Activated gamma-delta T cell (primary cell): ENCODE results near the gene CDC42BPG.
"Not testable (repeated sequence)": the region's sequence is repeated elsewhere in the genome, so short reads cannot be mapped to it uniquely, and the experiment has no call there.

Experiments
- DNase-seq: peaks from one replicate; lab custom pipeline; 2025; lab: John Stamatoyannopoulos, UW

Gene CDC42BPG

GRCh38 chr11:64834723-64835615 lies 9.5 kb downstream of the CDC42BPG start:
- DNase-seq = no peak

- no peak for DNase-seq
Measured at GRCh38 chr11:64834031-64834722, 10.3 kb downstream of the CDC42BPG start.

GRCh38 chr11:64833509-64833908 lies 10.9 kb downstream of the CDC42BPG start:
- no peak for DNase-seq

GRCh38 chr11:64833198-64833502 lies 11.3 kb downstream of the CDC42BPG start:
- no peak for DNase-seq

GRCh38 chr11:64832467-64833197 lies 11.8 kb downstream of the CDC42BPG start:
- DNase-seq = no peak

- DNase-seq = no peak
Measured at GRCh38 chr11:64831411-64831891, 13.0 kb downstream of the CDC42BPG start.

GRCh38 chr11:64829536-64830251 lies 14.8 kb downstream of the CDC42BPG start:
- DNase-seq = no peak

GRCh38 chr11:64827451-64827839 lies 17.0 kb downstream of the CDC42BPG start:
- DNase-seq = no peak

GRCh38 chr11:64826578-64827450 lies 17.6 kb downstream of the CDC42BPG start:
- DNase-seq = no peak

- DNase-seq = no peak
Measured at GRCh38 chr11:64826062-64826461, 18.4 kb downstream of the CDC42BPG start.

- no peak for DNase-seq
Measured at GRCh38 chr11:64823568-64824119, 20.8 kb downstream of the CDC42BPG start.

GRCh38 chr11:64817476-64817875 lies 27.0 kb downstream of the CDC42BPG start:
- DNase-seq = no peak

GRCh38 chr11:64815433-64815832 lies 29.0 kb downstream of the CDC42BPG start:
- not testable (repeated sequence) for DNase-seq

- no peak for DNase-seq
Measured at GRCh38 chr11:64814712-64815187, 29.7 kb downstream of the CDC42BPG start.

GRCh38 chr11:64813826-64814225 lies 30.6 kb downstream of the CDC42BPG start:
- DNase-seq = no peak

- no peak for DNase-seq
Measured at GRCh38 chr11:64810891-64811272, 33.6 kb downstream of the CDC42BPG start.

GRCh38 chr11:64810271-64810890 lies 34.1 kb downstream of the CDC42BPG start, which contains the start of gene MEN1:
Gene MEN1 (minus strand): TSS chr11:64810551. CDS start chr11:64810109, 442 bp downstream.
- peak; percentile 54 for DNase-seq

- DNase-seq = no peak
Measured at GRCh38 chr11:64809781-64810241, 34.6 kb downstream of the CDC42BPG start.

GRCh38 chr11:64805481-64805880 lies 39.0 kb downstream of the CDC42BPG start:
- no peak for DNase-seq
